ENCODE results near the gene AGTPBP1.
"Not testable (repeated sequence)": the region's sequence is repeated elsewhere in the genome, so short reads cannot be mapped to it uniquely, and the experiment has no call there.

The AGTPBP1 gene

DNA sequence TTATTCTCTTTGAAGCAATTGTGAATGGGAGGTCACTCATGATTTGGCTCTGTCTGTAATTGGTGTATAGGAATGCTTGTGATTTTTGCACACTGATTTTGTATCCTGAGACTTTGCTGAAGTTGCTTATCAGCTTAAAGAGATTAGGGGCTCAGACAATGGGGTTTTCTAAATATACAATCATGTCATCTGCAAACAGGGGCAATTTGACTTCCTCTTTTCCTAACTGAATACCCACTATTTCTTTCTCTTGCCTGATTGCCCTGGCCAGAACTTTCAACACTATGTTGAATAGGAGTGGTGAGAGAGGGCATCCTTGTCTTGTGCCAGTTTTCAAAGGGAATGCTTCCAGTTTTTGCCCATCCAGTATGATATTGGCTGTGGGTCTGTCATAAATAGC lies 22.3 kb downstream of the AGTPBP1 start:
- not testable (repeated sequence) for DNase-seq

DNA sequence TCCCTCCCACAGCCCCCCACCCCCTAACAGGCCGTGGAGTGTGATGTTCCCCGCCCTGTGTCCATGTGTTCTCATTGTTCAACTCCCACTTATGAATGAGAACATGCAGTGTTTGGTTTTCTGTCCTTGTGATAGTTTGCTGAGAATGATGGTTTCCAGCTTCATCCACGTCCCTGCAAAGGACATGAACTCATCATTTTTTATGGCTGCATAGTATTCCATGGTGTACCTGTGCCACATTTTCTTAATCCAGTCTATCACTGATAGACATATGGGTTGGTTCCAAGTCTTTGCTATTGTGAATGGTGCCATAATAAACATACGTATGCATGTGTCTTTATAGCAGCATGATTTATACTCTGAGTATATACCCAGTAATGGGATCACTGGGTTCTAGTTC lies 23.9 kb downstream of the AGTPBP1 start:
- not testable (repeated sequence) for DNase-seq

DNA sequence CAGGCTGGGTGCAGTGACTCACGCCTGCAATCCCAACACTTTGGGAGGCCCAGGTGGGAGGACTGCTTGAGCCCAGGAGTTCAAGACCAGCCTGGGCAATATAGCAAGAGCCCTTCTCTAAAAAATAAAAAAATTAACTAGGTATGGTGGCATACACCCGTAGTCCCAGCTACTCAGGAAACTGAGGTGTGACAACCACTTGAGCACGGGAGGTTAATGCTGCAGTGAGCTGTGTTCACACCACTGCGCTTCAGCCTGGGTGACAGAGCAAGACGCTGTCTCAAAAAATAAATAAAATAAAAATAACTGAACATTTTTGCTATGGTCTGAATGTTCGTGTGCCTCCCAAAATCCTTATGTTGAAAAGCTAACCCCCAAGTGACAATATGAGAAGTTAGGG lies 24.5 kb downstream of the AGTPBP1 start:
- DNase-seq: no peak

DNA sequence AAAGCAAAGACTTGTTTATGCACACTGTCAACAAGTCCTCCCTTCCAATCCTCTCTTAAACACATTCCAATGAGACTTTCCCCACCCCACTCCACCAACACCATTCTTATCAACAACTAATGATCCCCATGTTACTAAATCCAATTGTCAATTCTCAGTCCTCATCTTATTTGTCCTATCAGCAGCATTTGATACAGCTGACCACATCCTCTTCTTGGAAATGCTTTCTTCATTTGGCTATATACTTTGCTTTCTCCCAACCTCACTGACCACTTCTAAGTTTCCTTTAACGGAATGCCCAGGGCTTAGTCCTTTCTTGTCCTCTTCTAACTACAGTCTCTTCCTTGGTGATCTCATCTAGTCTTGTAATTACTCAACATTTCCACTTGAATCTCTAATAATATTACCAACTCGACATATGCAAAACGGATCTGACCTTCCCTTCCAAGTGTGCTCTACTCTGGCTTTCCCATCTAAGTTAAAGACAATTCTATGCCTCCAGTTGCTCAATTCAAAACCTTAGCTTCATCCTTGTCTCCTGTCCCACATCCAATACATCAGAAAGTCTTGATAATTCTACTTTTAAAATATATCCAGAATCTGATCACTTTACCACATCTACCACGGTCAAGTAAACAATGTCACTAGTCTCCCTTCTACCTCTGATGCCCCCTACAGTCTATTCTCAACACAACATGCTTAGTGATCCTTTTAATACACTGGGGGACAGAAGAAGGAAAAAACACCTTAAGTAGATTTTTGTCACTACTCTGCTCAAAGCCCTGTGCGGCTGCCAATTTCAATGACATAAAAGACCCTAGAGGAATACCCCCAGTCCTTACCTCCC lies 25.5 kb downstream of the AGTPBP1 start:
- DNase-seq: no peak

DNA sequence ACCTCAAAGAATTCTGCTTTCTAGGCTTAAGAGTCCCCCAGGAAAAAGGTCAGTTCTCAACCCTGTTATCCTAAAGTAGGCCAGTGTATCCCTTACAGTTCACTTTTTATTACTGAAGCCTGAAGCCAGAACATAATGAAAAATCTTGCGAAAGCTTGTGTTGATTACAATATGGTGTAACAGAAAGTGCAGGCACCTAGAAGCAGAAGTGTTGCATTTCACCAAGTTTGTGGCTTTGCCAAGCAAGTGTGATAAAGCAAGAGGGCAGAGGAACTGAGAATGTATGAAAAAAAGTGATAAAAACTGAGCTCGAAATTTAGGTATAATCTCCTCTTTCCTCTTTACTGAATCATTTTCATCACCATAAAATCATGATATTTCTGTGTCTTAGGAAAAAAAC lies 26.2 kb downstream of the AGTPBP1 start:
- DNase-seq: no peak

DNA sequence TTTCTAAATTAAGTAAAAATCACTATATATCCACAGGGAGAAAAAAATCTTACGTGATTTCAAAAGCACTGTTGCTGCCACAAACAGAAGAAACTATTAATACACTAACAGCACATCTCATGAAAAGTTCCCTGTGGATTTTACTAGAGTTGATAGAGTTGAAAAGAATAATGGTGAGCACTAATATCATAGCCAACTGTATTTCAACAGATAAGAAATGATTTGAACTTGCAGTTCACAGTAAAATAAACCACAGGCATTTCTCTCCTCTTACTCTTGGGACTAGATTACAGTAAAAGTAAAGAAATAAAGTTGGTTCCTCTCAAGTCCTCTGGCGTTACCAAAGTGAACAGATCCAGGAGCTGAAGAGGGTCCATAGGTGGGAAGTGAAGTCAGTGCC lies 27.9 kb downstream of the AGTPBP1 start:
- no peak for DNase-seq

DNA sequence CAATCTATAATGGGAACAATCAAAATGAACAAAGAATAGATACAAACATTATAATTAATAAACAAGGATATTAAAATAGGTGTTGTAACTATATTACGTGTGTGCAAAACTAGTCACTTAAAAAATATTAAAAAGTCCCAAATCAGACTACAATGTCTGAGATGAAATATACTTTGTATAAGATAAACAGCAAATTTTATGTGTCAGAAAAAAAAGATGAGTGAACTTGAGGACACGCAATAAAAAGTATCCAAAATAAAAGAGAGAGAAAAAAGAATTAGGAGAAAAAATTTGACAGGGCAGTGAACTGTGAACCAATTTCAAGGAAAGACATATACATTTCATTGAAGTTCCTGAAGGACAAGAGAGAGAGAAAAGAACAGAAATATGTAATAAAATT lies 37.0 kb downstream of the AGTPBP1 start:
- no peak for DNase-seq

DNA sequence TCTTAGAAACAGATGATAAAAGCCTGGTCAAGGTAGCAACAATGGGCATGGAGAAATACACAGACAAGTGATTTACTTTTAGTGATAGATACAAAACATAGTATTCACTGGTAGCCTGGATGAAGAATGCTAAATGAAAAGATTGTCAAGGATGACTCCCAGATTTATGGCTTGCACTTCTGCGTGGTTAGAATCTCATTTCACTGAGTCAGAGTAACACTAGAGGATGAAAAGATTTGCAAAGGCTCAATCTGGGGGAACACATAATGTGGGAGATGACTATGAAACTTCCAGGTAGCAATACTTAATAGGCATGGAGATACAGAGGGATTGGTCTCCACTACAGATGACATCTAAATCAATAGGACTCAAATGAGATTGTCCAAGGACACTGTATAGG lies 38.4 kb downstream of the AGTPBP1 start:
- no peak for DNase-seq

DNA sequence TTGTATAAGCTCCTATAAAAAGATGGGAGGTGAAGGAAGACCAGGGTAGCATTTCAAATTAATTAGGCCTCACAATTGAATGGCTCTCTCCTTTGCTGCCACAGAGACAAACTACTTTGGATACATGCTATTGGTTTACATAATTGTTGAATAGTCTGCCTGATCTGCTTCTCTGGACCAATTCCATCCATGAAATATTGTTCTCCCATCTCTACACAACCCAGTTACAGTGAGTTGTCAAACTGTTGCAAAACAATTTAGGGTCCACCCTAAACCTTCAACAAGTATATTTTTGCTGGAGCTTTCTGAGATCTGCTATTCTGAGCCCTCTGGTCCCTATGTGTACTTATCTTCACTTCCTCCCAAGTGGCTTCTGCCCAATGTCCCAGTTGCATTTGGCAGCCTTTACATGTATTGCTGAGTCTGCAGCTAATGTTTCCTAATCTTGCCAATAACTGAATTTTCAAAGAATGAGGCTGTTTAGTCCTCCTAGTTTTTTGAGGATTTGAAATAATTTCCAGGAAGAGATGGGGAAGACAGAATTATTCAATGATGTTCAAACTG lies 38.9 kb downstream of the AGTPBP1 start:
- no peak for DNase-seq

DNA sequence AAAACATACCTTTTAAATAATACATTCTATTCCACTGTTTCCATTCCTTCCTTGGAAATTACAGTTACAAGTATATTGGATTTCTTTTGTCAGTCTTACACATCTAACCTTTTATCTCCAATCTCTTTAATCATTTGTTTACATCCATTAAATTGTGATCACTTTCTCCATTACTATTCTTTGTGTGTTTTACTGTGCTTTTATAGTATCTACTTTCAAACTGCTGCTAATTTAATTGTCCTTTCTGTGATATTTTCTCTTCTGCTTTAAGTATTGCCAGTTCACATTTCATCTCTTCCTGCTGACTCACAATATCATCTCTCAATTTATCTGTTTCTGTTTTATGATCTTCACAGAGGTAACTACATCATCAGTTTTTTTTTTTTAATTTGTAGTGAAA lies 39.6 kb downstream of the AGTPBP1 start:
- DNase-seq: no peak

DNA sequence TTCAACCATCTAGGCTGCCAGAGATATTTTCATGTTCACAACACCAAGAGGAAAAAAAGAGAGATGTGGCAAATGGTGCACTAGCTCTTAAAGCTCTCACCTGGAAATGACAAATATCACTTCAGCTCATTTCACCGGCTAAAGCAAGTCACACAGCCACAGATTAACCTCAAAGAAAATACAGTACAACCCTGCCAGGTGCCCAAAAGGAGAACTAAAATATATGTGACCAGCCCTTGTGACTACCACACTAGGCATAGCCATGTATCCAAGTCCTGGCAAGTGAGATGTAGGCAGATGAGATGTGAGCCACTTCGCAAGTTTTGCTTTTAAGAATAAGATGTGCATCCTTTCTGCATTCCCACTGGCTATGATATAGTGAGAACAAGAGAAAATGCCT lies 41.4 kb downstream of the AGTPBP1 start:
- DNase-seq: no peak

DNA sequence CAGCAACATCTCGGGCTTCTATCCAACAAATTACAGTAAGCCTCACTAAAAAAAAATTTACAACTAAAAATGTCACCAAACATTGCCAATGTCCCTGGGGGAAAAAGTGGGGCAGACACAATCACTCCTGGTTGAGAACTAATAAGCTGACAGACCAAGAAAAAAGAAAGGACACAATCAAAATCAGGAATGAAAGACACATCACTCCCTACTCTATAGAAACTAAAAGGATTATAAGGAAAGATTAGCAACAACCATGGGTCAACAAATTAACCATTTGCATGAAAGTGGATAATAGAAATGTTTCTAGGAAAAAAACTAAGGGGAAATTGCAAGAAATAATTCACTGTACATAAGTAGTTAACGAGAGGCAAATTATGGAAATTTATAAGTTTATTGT lies 53.4 kb downstream of the AGTPBP1 start:
- DNase-seq: no peak

DNA sequence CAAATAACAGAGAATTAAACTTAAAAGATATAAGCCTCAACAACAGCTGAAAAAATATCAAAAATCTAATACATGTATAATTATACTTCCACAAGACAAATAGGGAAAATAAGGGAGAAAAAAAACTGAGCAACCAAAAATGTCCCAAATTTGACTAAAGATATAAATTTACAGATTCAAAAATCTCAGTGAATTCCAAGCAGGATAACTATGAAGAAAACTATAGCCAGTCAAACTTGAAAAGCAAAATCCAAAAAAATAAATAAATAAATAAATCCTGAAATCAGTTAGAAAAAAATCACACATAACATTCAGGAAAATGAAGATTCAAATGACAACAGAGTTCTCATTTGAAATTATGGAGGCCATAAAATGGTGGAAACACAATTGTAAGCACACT lies 56.7 kb downstream of the AGTPBP1 start:
- DNase-seq: no peak

DNA sequence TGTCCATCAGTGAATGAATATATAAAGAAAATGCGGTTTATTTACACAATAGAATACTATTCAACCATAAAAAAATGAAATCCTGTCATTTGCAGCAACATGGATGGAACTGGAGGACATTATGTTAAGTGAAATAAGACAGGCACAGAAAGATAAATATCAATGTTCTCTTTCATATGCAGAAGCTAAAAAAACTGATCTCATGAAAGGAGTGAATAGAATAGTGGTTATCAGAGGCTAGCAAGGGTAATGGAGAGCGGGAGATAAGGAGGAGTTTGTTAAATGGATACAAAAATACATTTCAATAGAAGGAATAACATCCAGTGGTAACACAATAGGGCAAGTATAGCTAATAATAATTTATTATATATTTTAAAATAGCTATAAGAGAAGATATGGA lies 65.0 kb downstream of the AGTPBP1 start:
- DNase-seq: no peak

DNA sequence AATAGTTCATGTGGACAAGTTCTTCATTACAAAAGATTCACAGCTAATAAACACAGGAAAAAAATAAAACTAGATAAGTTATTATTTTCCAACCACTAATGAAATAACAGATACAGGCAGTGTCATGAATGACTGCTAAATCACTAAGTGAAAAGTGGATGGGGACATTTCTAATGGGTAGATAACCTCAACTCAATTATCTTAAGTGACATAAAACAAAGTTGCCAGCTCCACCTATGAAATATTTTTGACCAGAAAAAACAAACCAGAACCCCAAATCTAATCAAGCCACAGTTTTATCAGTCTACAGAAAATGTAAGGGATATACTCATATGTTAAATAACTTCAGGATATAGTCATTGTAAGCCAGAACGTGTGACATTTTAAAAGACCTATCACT lies 74.4 kb downstream of the AGTPBP1 start:
- no peak for DNase-seq

DNA sequence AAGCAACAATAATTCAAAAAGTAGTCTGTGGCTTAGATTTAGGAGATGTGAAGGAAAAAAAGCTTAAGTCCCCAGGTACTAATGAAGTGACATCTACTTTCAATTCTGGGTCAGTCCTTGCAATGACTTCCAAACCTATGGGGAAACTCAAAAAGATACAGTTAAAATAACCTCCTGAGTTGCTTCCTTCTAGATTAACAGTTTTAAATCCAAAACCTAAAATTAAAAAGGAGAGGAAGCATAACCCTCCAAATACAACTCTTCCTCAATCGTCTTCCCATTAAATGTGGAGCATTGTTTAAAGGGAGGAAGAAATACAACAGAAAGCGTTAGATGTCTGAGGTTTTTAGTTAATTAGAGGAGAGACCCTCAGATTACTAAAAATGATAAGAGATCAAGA lies 75.7 kb downstream of the AGTPBP1 start:
- no peak for DNase-seq

DNA sequence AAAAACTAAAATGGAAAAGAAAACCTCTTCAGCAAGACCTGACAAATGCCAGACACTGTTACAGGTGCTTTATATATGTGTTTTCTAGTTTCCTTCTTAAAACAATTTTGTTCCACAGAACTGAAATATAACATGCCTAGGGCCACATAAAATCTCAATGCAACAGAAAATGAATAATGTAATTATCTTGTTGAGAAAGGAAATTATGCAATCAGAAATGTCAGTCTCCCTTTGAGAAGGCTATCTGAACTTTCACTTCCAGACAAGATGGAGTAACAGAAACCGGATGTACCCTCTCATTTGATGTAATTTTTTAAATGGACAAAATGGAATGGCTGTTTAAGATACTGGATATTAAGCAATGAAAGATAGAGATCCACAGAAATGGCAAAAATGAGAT lies 79.2 kb downstream of the AGTPBP1 start:
- DNase-seq: no peak

DNA sequence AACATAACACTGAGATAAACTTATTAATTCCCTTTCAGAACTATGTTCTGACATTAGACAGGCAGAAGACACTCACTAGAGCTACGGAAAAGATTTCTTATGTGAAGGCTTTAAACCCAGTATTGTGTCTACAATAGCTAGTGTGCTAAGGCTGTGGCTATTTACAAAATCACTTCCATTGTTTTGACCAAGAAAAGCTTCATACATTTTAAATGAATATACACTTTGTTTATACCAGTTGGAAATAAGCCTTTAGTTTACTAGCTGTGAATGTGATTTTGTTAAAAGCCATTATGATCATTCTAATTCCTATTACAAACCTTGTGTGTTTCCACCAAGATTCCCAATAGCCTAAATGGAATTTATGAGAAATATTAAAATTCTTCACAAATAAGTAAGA lies 83.0 kb downstream of the AGTPBP1 start:
- DNase-seq: no peak

DNA sequence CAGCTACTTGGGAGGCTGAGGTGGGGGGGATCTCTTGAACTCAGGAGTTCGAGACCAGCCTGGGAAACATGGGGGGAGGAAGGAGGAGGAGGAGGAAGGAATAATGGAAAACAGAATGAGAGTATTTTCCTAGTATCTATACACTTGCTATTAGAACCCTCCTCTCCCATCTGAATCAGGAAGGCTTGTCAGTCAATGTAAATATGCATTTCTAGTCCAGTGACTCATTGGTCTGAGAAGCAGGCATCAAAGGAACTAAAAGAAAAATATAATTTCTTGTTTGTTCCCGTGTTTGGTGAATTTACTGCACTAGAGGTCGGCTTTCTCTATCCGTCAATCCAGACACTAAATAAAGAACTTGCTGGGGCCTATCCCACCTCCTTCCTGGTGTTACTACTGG lies 88.6 kb downstream of the AGTPBP1 start:
- no peak for DNase-seq

DNA sequence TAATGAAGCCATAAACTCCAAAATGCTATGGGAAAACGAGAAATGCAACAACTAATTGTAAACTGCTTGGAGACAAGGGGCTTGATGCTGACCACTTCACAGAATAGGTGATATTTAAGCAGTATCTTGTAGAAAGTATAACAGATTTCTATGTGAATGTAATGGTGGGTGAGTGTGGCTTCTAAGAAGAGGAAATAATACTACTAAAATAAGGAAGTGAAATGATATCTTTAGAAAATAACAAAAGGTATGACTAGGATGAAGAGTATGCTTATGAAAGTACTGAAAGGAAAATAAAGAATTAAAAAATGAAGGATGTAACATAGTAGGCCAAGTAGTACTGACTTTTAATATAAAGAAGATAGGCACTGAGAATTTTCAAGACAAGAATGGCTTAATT lies 94.2 kb downstream of the AGTPBP1 start:
- DNase-seq: no peak

DNA sequence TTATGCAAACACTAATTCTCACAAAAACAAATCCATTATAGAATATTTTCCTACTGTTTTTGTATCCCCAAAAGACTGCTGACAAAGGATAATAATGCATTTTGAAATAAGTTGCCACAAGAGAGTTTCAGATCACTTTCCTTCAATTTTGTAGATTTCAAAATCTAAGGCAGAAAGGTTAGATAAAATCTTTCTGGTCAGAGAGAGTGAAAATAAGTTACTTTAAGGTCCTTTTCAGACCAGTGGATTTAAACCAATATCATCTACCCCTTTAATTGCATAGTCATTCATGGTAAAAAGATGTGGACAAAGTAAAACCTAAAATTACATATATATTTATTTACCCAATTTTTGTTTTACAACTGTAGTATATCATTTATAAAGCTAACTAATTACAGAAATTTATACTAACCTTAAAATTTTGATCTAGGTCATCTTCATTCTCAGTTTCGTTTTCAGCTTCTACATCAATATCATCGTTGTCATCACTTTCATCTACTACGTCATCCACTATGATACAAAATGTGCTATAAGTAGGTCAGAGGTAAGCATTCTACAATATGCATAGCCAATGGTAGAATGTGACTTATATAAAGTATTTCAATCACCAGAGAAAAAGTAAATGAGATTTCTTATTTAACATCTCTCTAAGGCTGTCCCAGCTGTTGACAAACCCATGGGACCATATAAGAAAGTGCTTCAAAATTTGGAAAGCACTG lies 95.7 kb downstream of the AGTPBP1 start:
- DNase-seq: no peak

DNA sequence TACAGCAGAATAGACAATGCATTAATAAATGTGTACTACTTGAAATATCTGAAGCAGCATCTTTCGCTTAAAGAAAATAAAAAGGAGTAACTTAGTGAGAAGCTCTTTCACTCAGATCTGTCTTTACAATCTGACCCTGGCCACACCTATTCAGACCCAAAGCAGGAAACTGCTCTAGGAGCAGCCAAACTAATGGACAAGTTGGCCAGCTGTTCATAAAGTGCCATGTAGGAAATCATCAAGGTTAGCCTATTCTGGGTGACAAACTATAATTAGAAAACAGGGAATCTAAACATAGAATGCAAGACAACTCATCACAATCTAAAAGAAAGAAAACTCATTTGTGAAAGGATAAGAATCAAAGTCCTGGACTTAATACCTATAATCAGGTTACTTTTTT lies 101.3 kb downstream of the AGTPBP1 start:
- DNase-seq: no peak

DNA sequence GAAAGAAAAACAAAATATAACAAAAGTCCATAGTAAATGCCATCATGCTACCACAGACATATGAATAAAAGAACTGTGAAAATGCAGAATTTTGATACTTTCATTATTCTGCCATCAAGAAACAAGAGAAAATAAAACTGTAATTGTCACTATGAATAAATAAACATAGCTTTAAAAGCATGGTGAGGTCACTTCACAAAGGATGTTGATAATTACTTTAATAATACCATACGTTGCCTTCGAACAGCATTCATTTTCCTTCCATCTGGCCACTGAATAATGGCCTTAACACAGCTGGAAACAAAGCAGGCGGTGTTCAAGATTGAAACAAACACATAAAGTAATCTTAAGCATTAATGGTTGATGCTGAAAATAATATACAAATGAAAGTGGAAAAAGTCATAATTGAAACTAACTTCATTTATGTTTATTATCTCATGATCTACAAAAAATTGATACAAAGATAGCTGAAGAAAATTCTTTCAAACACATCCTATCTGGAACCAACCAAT lies 102.0 kb downstream of the AGTPBP1 start:
- no peak for DNase-seq

DNA sequence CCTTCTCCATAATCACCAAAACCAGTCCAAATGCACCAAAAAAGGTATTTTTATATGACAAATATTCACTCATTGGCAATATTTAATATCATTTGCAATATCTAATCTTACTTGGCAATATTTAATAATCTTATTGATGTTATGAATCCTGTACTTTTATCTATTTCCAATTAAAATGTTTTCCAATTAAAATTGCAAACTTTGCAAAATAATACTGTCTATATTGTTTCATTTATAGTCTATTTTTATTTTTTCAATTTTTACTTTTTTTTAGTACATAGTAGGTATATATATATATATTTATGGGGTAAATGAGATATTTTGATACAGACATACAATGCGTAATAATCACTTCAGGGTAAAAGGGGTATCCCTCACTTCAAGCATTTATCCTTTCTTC lies 109.9 kb downstream of the AGTPBP1 start:
- no peak for DNase-seq

Measured in DMS79 (cell line).